A549 (cell line): ENCODE measurements around the gene SRD5A3.

Experiments
- CTCF ChIP-seq: fragments of >200 bp; sonication (Bioruptor Twin); formaldehyde crosslinking; IDR thresholded peaks from 3 replicates; pipeline ENCODE4 v1.5.1; 2016
- HOXB5 ChIP-seq: fragments of 250-450 bp; sonication (Bioruptor Pico); IDR thresholded peaks from 2 replicates; pipeline ENCODE4 v1.5.0; 2020; ENCODE audit warnings: mild to moderate bottlenecking, moderate library complexity
- JUN ChIP-seq, 2 experiments: fragments of >200 bp; sonication (Bioruptor Twin); formaldehyde crosslinking; IDR thresholded peaks; 2 replicates in 1 of 2; 3 replicates in 1 of 2; pipeline ENCODE4 v1.6.1; 2016 to 2017
- MAZ ChIP-seq: fragments of 150-350 bp; IDR thresholded peaks from 2 replicates; pipeline ENCODE4 v1.6.1; 2014; ENCODE audit warnings: antibody characterized with exemption, low read depth, low read length, borderline replicate concordance
- POLR2A ChIP-seq: IDR thresholded peaks from 2 replicates; pipeline ENCODE4 v1.6.1; 2012; ENCODE audit warnings: mild to moderate bottlenecking, low read length
- SMC3 ChIP-seq: fragments of >200 bp; sonication (Bioruptor Twin); formaldehyde crosslinking; IDR thresholded peaks from 3 replicates; pipeline ENCODE4 v1.6.1; 2018; ENCODE audit warnings: inconsistent platforms
- SREBF2 ChIP-seq: fragments of 450-650 bp; IDR thresholded peaks from 2 replicates; pipeline ENCODE4 v1.6.1; 2014; ENCODE audit warnings: mild to moderate bottlenecking, moderate library complexity

- TF ChIP-seq SREBF2: no peak
- no peak for TF ChIP-seq SMC3
- TF ChIP-seq CTCF: no peak
- no peak for TF ChIP-seq POLR2A
- TF ChIP-seq HOXB5 (CRISPR knock-in tag): no peak
- no peak for TF ChIP-seq JUN (IDR thresholded peaks at IDR 0.05)
- no peak for TF ChIP-seq MAZ
Observed at GRCh38 chr4:55346851-55347255, 811 bp downstream of the SRD5A3 start.
